ENCODE measurements around the gene AKT1. TPM values are rescaled to one million over a fixed set of nuclear protein-coding genes. Genes with fewer than 3 reads are reported as not detected.

Gene AKT1
- total RNA-seq, 1 donor from 2014 or later = 191 TPM

- no peak for FAIRE-seq
These were observed 51.8 kb downstream of the AKT1 start for GRCh38 chr14:104743461-104744380.

GRCh38 chr14:104742586-104743455 lies 52.7 kb downstream of the AKT1 start:
- TF ChIP-seq CTCF (IDR thresholded peaks at IDR 0.05; ENCODE audit: insufficient read depth, low read length, severe bottlenecking) = no peak
- Histone ChIP-seq H3K27me3 (ENCODE audit: control insufficient read depth, insufficient read depth, low read length) (no peaks in the 10 kb centered on the region), H3K36me3 (ENCODE audit: control insufficient read depth, insufficient read depth, low read length) (peaks cover 28% of the 10 kb centered on the region), H3K4me3 (ENCODE audit: low read depth, low read length) (no peak overlapping the region)
- FAIRE-seq (no peak), DNase-seq (ENCODE audit: low read depth) (no peak)

More at GRCh38 chr14:104743461-104744380, 51.8 kb downstream of the AKT1 start:
- DNase-seq (ENCODE audit: low read depth) = peak; percentile 73
- Histone ChIP-seq H3K27me3 (ENCODE audit: control insufficient read depth, insufficient read depth, low read length) (no peaks in the 10 kb centered on the region), H3K4me3 (ENCODE audit: low read depth, low read length) (no peak overlapping the region), H3K36me3 (ENCODE audit: control insufficient read depth, insufficient read depth, low read length) (peaks cover 23% of the 10 kb centered on the region)
- TF ChIP-seq CTCF (IDR thresholded peaks at IDR 0.05; ENCODE audit: insufficient read depth, low read length, severe bottlenecking) = no peak

- Histone ChIP-seq H3K4me3 (ENCODE audit: low read depth, low read length) (no peak overlapping the region), H3K27me3 (ENCODE audit: control insufficient read depth, insufficient read depth, low read length) (no peaks in the 10 kb centered on the region), H3K36me3 (ENCODE audit: control insufficient read depth, insufficient read depth, low read length) (peaks cover 30% of the 10 kb centered on the region)
- FAIRE-seq (no peak), DNase-seq (ENCODE audit: low read depth) (no peak)
- no peak for TF ChIP-seq CTCF (IDR thresholded peaks at IDR 0.05; ENCODE audit: insufficient read depth, low read length, severe bottlenecking)
These were observed 53.7 kb downstream of the AKT1 start for GRCh38 chr14:104741803-104742251.

GRCh38 chr14:104741108-104741802 lies 54.3 kb downstream of the AKT1 start:
- H3K4me3 ChIP-seq (ENCODE audit: low read depth, low read length) = no peak overlapping the region
- peaks cover 31% of the 10 kb centered on the region for H3K36me3 ChIP-seq (ENCODE audit: control insufficient read depth, insufficient read depth, low read length)
- DNase-seq (ENCODE audit: low read depth) (no peak), FAIRE-seq (no peak)
- H3K27me3 ChIP-seq (ENCODE audit: control insufficient read depth, insufficient read depth, low read length) = no peaks in the 10 kb centered on the region
- TF ChIP-seq CTCF (IDR thresholded peaks at IDR 0.05; ENCODE audit: insufficient read depth, low read length, severe bottlenecking) = no peak
